Psoas muscle (tissue), 8 donors: Measurements from ENCODE around the gene HKDC1. TPM values are rescaled to one million over a fixed set of nuclear protein-coding genes. Genes with fewer than 3 reads are reported as not detected.

Experiments used
- ATAC-seq, 4 donors: fragments of 200-7000 bp; cut with Tn5 transposase; one replicate each; pipeline ENCODE4 v1.9.1; 2020; ENCODE audit warnings: moderate library complexity in 3 of 4, mild to moderate bottlenecking in 2 of 4
- DNase-seq, 2 donors: peaks; one replicate each; pipeline ENCODE4 v3.0.0-alpha.2; 2020
- H3K27ac ChIP-seq: fragments of 200-600 bp; one replicate; pipeline ENCODE4 v1.8.0; 2022
- H3K27me3 ChIP-seq, 3 donors: fragments of 200-600 bp in 1 of 3; one replicate each; pipeline versions ENCODE4 v1.6.1 to v1.8.0; 2013 to 2022; ENCODE audit warnings: low read length in 2 of 3, mild to moderate bottlenecking in 2 of 3, moderate library complexity in 1 of 3; ENCODE audit not compliant: insufficient read depth in 3 of 3
- H3K36me3 ChIP-seq, 2 donors: fragments of 200-600 bp in 1 of 2; one replicate each; pipeline versions ENCODE4 v1.6.1 to v1.8.0; 2013 to 2022; ENCODE audit warnings: low read depth in 1 of 2, mild to moderate bottlenecking in 1 of 2, moderate library complexity in 1 of 2; ENCODE audit not compliant: insufficient read depth in 1 of 2
- H3K4me1 ChIP-seq: fragments of 200-600 bp; one replicate; pipeline ENCODE4 v1.8.0; 2022
- H3K4me3 ChIP-seq: fragments of 200-600 bp; one replicate; pipeline ENCODE4 v1.8.0; 2022; ENCODE audit warnings: mild to moderate bottlenecking
- H3K9me3 ChIP-seq: fragments of 200-600 bp; one replicate; pipeline ENCODE4 v1.8.0; 2022
- CTCF ChIP-seq: fragments of 200-600 bp; IDR thresholded peaks from one replicate; pipeline ENCODE4 v1.8.0; 2022; ENCODE audit warnings: antibody characterized with exemption
- WGBS, 3 donors: extraction: QIAGEN DNeasy Blood & Tissue Kit; methylation state at CpG; one replicate each; pipeline versions ENCODE4 v1.1.6 to v1.1.7; 2013; 5-methylcytosine and 5-hydroxymethylcytosine counted together
- intact Hi-C, 2 donors: fragments of 100-400 bp; cut with DNase I; formaldehyde crosslinking; loops; one replicate each; pipeline versions ENCODE4 v1.11.0 to v1.14.2; 2022
- polyA plus RNA-seq, 3 donors: library from polyadenylated mRNA; stranded (reverse); fragments of 200-250 nt; gene quantifications; one replicate each; pipeline ENCODE4 v1.2.3, GENCODE V29; 2013
- total RNA-seq, 4 donors: library from RNA; stranded (reverse); fragmentation: NEBNext Ultra II Directional in 2 of 4; extraction: Animal tissue kit (Norgen Biotek cat#: 25700) in 2 of 4; gene quantifications; one replicate each; pipeline versions ENCODE4 v1.2.1 to v1.2.4, GENCODE V29; 2021 to 2023
- donor health status: healthy with polysubstance abuse.
- donor health status: DM: no; HTN: no; CAD: no; lungs with moderate emphysema.
- donor health status: Bipolar disorder and iron deficiency.
- donor health status: healthy.
- donor health status: DM: yes; HTN: yes; CAD: no.
- donor health status: DM: no; HTN: no; CAD: no.
- donor health status: DM: no; HTN: no; CAD: no.
- donor health status: DM: yes; HTN: yes; CAD: no.

The HKDC1 gene
- total and polyA plus RNA-seq, 7 donors, result 0.03 TPM; not detected in 5

- Histone ChIP-seq H3K9me3 (no peaks in the 10 kb centered on the region), H3K27me3 (no peaks in the 10 kb centered on the region), H3K27ac (no peak overlapping the region), H3K4me3 (no peak overlapping the region), H3K4me1 (no peaks in the 10 kb centered on the region), H3K36me3 (no peaks in the 10 kb centered on the region)
- DNase-seq, result no peak
- no peak for ATAC-seq
- TF ChIP-seq CTCF, result no peak
- intact Hi-C loops, result no loop called here
- WGBS, 3 donors, result 70 to 74% (median 72%) methylated on average over 8 of the region's 8 CpGs
Measured at GRCh38 chr10:69229616-69229916, 9.4 kb downstream of the HKDC1 start.

- Histone ChIP-seq H3K27ac (no peak overlapping the region), H3K4me1 (no peaks in the 10 kb centered on the region), H3K4me3 (no peak overlapping the region), H3K27me3 (no peaks in the 10 kb centered on the region), H3K9me3 (no peaks in the 10 kb centered on the region), H3K36me3 (no peaks in the 10 kb centered on the region)
- DNase-seq, result no peak
- no peak for ATAC-seq
- WGBS, 3 donors, result 61 to 64% (median 63%) methylated on average over 5 of the region's 5 CpGs
- TF ChIP-seq CTCF, result no peak
- intact Hi-C loops, result loop anchor here (10.0 kb wide), 2 partner anchors 275 to 405 kb away; partner anchors contain the start of gene FAM241B (in 1 of the 2)
Measured at GRCh38 chr10:69230128-69230527, 10.0 kb downstream of the HKDC1 start.

- no peaks in the 10 kb centered on the region for H3K27me3 ChIP-seq
- H3K9me3 ChIP-seq, result no peaks in the 10 kb centered on the region
- H3K4me3 ChIP-seq, result no peak overlapping the region
- H3K36me3 ChIP-seq, result no peaks in the 10 kb centered on the region
- TF ChIP-seq CTCF, result no peak
- no peak overlapping the region for H3K27ac ChIP-seq
- no peaks in the 10 kb centered on the region for H3K4me1 ChIP-seq
- intact Hi-C loops, result loop anchor here (10.0 kb wide), 2 partner anchors 273 to 403 kb away; partner anchors contain the start of gene FAM241B (in 1 of the 2)
- DNase-seq, result no peak
- no peak for ATAC-seq
- WGBS, 3 donors, result 77 to 80% (median 80%) methylated on average over 9 of the region's 9 CpGs
Measured at GRCh38 chr10:69232252-69232651, 12.1 kb downstream of the HKDC1 start.

- no peak for TF ChIP-seq CTCF
- DNase-seq, result no peak
- ATAC-seq, result no peak
- Histone ChIP-seq H3K9me3 (no peaks in the 10 kb centered on the region), H3K27ac (no peak overlapping the region), H3K4me3 (no peak overlapping the region), H3K27me3 (no peaks in the 10 kb centered on the region), H3K36me3 (no peaks in the 10 kb centered on the region), H3K4me1 (peaks cover 3% of the 10 kb centered on the region)
- 81 to 86% (median 82%) methylated on average over 22 of the region's 22 CpGs for whole genome bisulfite sequencing, 3 donors
- intact Hi-C loops, result loop anchor here (10.0 kb wide), 2 partner anchors 272 to 402 kb away; partner anchors contain the start of gene FAM241B (in 1 of the 2)
Measured at GRCh38 chr10:69232736-69233480, 12.8 kb downstream of the HKDC1 start.

GRCh38 chr10:69234447-69234846, 14.3 kb downstream of the HKDC1 start:
- DNase-seq, result no peak
- no peak overlapping the region for H3K4me3 ChIP-seq
- intact Hi-C loops, result loop anchor here (10.0 kb wide), 2 partner anchors 270 to 400 kb away; partner anchors contain the start of gene FAM241B (in 1 of the 2)
- peaks cover 5% of the 10 kb centered on the region for H3K4me1 ChIP-seq
- ATAC-seq, result no peak
- H3K27me3 ChIP-seq, result no peaks in the 10 kb centered on the region
- no peak overlapping the region for H3K27ac ChIP-seq
- H3K36me3 ChIP-seq, result no peaks in the 10 kb centered on the region
- TF ChIP-seq CTCF, result no peak
- WGBS, 3 donors, result 88 to 95% (median 92%) methylated on average over 3 of the region's 3 CpGs
- H3K9me3 ChIP-seq, result no peaks in the 10 kb centered on the region
